Astrocyte (in vitro differentiated cells and primary cell): Measurements from ENCODE around the gene ITGB8. TPM values are rescaled to one million over a fixed set of nuclear protein-coding genes. Genes with fewer than 3 reads are reported as not detected.

Experiments used
- DNase-seq: peaks from one replicate; pipeline ENCODE4 v3.0.0-alpha.2; 2010; ENCODE audit warnings: low read depth
- FAIRE-seq: peaks from 2 replicates; lab custom pipeline; 2011; peaks lifted over from hg19 to GRCh38; lab: Jason Lieb, UNC
- H2AFZ ChIP-seq: 2 replicates; pipeline ENCODE4 v1.6.0; 2012; ENCODE audit warnings: low read depth, low read length, inconsistent platforms
- H3K27ac ChIP-seq: 2 replicates; pipeline ENCODE4 v1.5.1; 2011; ENCODE audit warnings: low read depth, low read length, inconsistent platforms
- H3K27me3 ChIP-seq: 2 replicates; pipeline ENCODE4 v1.6.0; 2011; ENCODE audit warnings: low read length, inconsistent platforms; ENCODE audit not compliant: insufficient read depth
- H3K36me3 ChIP-seq: 2 replicates; pipeline ENCODE4 v1.5.1; 2011; ENCODE audit warnings: low read length, inconsistent platforms; ENCODE audit not compliant: insufficient read depth
- H3K4me1 ChIP-seq: 2 replicates; pipeline ENCODE4 v1.5.1; 2011; ENCODE audit warnings: low read length, inconsistent platforms; ENCODE audit not compliant: insufficient read depth
- H3K4me2 ChIP-seq: 2 replicates; pipeline ENCODE4 v1.6.0; 2012; ENCODE audit warnings: low read length, inconsistent platforms
- H3K4me3 ChIP-seq: 2 replicates; pipeline ENCODE4 v1.5.1; 2011; ENCODE audit warnings: low read depth, mild to moderate bottlenecking, low read length, inconsistent platforms; ENCODE audit not compliant: insufficient read depth
- H3K79me2 ChIP-seq: 2 replicates; pipeline ENCODE4 v1.6.0; 2012; ENCODE audit warnings: mild to moderate bottlenecking, low read length, inconsistent platforms; ENCODE audit not compliant: insufficient read depth
- H3K9ac ChIP-seq: 2 replicates; pipeline ENCODE4 v1.6.0; 2012; ENCODE audit warnings: mild to moderate bottlenecking, low read length, inconsistent platforms
- H3K9me3 ChIP-seq: 2 replicates; pipeline ENCODE4 v1.5.1; 2012; ENCODE audit warnings: low read depth, mild to moderate bottlenecking, low read length, inconsistent platforms; ENCODE audit not compliant: insufficient read depth
- H4K20me1 ChIP-seq: 2 replicates; pipeline ENCODE4 v1.6.0; 2012; ENCODE audit warnings: low read length, inconsistent platforms; ENCODE audit not compliant: insufficient read depth
- H3K27ac Mint-ChIP-seq: one replicate; pipeline ENCODE4 v1.8.0; 2021; ENCODE audit warnings: mild to moderate bottlenecking, mixed read lengths; ENCODE audit not compliant: unreplicated experiment
- H3K27me3 Mint-ChIP-seq: one replicate; pipeline ENCODE4 v1.8.0; 2021; ENCODE audit warnings: low read depth, mixed read lengths; ENCODE audit not compliant: unreplicated experiment
- H3K36me3 Mint-ChIP-seq: one replicate; pipeline ENCODE4 v1.8.0; 2021; ENCODE audit warnings: low read depth, mixed read lengths; ENCODE audit not compliant: unreplicated experiment
- H3K4me1 Mint-ChIP-seq: one replicate; pipeline ENCODE4 v1.8.0; 2021; ENCODE audit warnings: low read depth, mixed read lengths; ENCODE audit not compliant: unreplicated experiment
- H3K4me3 Mint-ChIP-seq: one replicate; pipeline ENCODE4 v1.8.0; 2021; ENCODE audit warnings: mild to moderate bottlenecking, moderate library complexity, mixed read lengths; ENCODE audit not compliant: unreplicated experiment
- H3K9me3 Mint-ChIP-seq: one replicate; pipeline ENCODE4 v1.8.0; 2021; ENCODE audit warnings: mild to moderate bottlenecking, mixed read lengths; ENCODE audit not compliant: unreplicated experiment
- EZH2 ChIP-seq: IDR thresholded peaks from 2 replicates; pipeline ENCODE4 v1.6.1; 2012; ENCODE audit warnings: mild to moderate bottlenecking, low read length, inconsistent platforms; ENCODE audit not compliant: insufficient read depth
- total RNA-seq: library from RNA; stranded (reverse); gene quantifications from 2 replicates; pipeline ENCODE4 v1.2.1, GENCODE V29; 2021
- TF ChIP-seq, protein P1 (sequence below): IDR thresholded peaks from 2 replicates; pipeline ENCODE4 v1.5.1; 2011; ENCODE audit warnings: low read depth, mild to moderate bottlenecking, inconsistent platforms, low read length, moderate library complexity; ENCODE audit not compliant: insufficient read depth

Gene ITGB8
- total RNA-seq, 1 donor from 2014 or later: 10.8 TPM

DNA sequence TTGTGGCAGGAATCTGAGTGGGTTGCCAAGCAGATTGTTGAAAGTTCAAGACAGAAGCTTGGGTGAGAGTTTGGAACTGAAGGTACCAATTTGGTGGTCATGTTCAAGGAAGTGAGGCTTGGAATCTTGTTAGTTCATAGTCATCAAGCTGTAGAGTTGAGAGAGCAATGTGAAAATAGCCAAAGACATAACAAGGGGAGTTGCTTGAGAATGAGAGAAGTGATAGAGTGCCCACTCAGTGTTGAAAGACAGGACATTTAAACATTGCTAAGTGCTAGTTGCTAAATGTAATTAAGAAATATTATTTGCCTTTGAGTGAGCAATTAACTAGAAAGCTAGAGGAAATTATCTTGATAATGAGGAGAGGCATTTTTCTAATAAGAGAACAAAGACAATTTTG is 17.0 kb downstream of the ITGB8 start:
- Mint-ChIP-seq H3K27ac (no peak overlapping the region), H3K4me1 (peaks cover 15% of the 10 kb centered on the region), H3K4me3 (no peak overlapping the region), H3K27me3 (no peaks in the 10 kb centered on the region), H3K9me3 (no peaks in the 10 kb centered on the region), H3K36me3 (no peaks in the 10 kb centered on the region)
- H3K9ac ChIP-seq: no peak overlapping the region
- no peak overlapping the region for H3K27ac ChIP-seq
- H2AFZ ChIP-seq: no peak overlapping the region
- TF ChIP-seq EZH2: no peak
- TF ChIP-seq, protein P1, sequence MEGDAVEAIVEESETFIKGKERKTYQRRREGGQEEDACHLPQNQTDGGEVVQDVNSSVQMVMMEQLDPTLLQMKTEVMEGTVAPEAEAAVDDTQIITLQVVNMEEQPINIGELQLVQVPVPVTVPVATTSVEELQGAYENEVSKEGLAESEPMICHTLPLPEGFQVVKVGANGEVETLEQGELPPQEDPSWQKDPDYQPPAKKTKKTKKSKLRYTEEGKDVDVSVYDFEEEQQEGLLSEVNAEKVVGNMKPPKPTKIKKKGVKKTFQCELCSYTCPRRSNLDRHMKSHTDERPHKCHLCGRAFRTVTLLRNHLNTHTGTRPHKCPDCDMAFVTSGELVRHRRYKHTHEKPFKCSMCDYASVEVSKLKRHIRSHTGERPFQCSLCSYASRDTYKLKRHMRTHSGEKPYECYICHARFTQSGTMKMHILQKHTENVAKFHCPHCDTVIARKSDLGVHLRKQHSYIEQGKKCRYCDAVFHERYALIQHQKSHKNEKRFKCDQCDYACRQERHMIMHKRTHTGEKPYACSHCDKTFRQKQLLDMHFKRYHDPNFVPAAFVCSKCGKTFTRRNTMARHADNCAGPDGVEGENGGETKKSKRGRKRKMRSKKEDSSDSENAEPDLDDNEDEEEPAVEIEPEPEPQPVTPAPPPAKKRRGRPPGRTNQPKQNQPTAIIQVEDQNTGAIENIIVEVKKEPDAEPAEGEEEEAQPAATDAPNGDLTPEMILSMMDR: no peak
- no peak for DNase-seq
- H3K27me3 ChIP-seq: no peaks in the 10 kb centered on the region
- H3K4me1 ChIP-seq: peaks cover 22% of the 10 kb centered on the region
- no peak overlapping the region for H3K4me3 ChIP-seq
- H4K20me1 ChIP-seq: peaks cover 29% of the 10 kb centered on the region
- H3K36me3 ChIP-seq: no peaks in the 10 kb centered on the region
- H3K4me2 ChIP-seq: no peak overlapping the region
- peaks cover 58% of the 10 kb centered on the region for H3K79me2 ChIP-seq
- FAIRE-seq: no peak
- no peaks in the 10 kb centered on the region for H3K9me3 ChIP-seq

DNA sequence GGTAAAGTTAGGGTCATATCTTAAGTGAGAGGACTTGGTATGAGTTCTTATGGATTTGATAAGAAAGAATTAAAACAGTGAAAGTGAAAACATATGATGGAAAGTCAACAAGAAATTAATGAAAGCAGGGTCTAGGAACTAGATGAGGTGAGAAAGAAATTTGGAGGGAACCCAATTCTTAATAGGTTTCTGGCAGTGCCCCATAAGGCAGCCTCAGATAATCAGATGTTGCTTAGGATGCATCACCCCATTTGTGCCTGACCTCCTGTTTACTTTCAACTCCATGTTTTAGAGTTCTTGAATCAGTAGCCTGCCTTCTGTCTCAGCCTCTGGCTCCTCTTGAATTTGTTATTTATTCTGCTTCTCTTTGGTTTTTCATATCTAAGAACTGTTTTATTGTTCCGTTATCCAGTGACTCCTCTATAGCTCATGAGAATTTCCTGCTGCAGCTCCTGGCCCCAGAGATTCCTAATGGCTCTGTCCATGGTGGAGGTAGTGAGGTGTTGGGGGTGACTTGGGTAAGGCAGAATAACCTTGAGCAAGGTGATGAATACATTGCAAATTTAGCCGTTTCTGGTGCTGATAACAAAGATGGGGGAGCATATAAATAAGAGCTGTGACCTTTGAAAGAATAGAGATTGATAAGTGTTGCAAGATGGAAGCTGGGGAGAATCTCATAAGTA is 17.6 kb downstream of the ITGB8 start:
- TF ChIP-seq EZH2: no peak
- TF ChIP-seq, protein P1: no peak
- no peaks in the 10 kb centered on the region for H3K36me3 Mint-ChIP-seq
- Histone ChIP-seq H4K20me1 (peaks cover 29% of the 10 kb centered on the region), H3K4me3 (no peak overlapping the region), H3K27ac (no peak overlapping the region), H3K4me1 (peaks cover 26% of the 10 kb centered on the region), H3K9me3 (no peaks in the 10 kb centered on the region), H3K79me2 (peaks cover 55% of the 10 kb centered on the region), H3K36me3 (no peaks in the 10 kb centered on the region), H3K27me3 (no peaks in the 10 kb centered on the region), H3K9ac (no peak overlapping the region), H2AFZ (no peak overlapping the region), H3K4me2 (no peak overlapping the region)
- H3K4me3 Mint-ChIP-seq: no peak overlapping the region
- DNase-seq (no peak), FAIRE-seq (no peak)
- peaks cover 20% of the 10 kb centered on the region for H3K4me1 Mint-ChIP-seq
- H3K9me3 Mint-ChIP-seq: no peaks in the 10 kb centered on the region
- H3K27ac Mint-ChIP-seq: no peak overlapping the region
- no peaks in the 10 kb centered on the region for H3K27me3 Mint-ChIP-seq

DNA sequence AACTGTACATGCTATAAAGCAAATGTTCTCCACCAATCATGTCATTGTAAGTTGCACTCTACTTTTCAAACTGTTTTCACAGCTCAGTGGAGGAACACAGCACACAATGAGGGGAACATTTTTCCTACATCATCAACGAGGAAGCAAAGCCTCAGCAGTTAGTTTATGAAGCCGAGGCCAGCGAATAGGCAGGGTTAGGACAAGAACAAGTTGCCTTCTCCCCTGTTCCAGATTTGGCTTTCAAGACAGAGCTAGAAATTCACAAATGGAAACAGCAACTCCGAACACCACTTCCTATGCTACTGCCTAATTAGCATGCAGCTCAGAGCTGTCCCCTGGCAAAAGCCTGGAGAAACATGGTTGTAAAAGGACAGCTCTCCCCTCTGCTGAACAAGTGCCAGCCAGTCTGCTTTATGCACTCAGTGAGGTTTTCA is 19.8 kb downstream of the ITGB8 start:
- FAIRE-seq (no peak), DNase-seq (peak; percentile 42)
- H3K36me3 ChIP-seq: no peaks in the 10 kb centered on the region
- H3K4me3 ChIP-seq: peak overlapping the region; percentile 16
- peaks cover 40% of the 10 kb centered on the region for H3K79me2 ChIP-seq
- H3K27ac ChIP-seq: peak overlapping the region; percentile 1
- Mint-ChIP-seq H3K36me3 (no peaks in the 10 kb centered on the region), H3K9me3 (no peaks in the 10 kb centered on the region), H3K4me1 (peaks cover 20% of the 10 kb centered on the region), H3K27ac (no peak overlapping the region), H3K4me3 (no peak overlapping the region), H3K27me3 (no peaks in the 10 kb centered on the region)
- peak overlapping the region; percentile 61 for H3K4me2 ChIP-seq
- H3K4me1 ChIP-seq: peaks cover 26% of the 10 kb centered on the region
- H3K27me3 ChIP-seq: no peaks in the 10 kb centered on the region
- no peak overlapping the region for H3K9ac ChIP-seq
- no peaks in the 10 kb centered on the region for H3K9me3 ChIP-seq
- no peak for TF ChIP-seq EZH2
- TF ChIP-seq, protein P1: no peak
- H2AFZ ChIP-seq: peak overlapping the region; percentile 17
- peaks cover 17% of the 10 kb centered on the region for H4K20me1 ChIP-seq
